ENCODE measurements around the gene LYPD5. TPM values are rescaled to one million over a fixed set of nuclear protein-coding genes. Genes with fewer than 3 reads are reported as not detected.
A peak's percentile ranks its signal among the peaks of the same experiment; 100 is the strongest.

The LYPD5 gene
- total and polyA plus RNA-seq, 2 of the 8 experiments (the other 6 are each of a cell fraction or from before 2014, with no cell fraction given) = 0.74 to 4.3 TPM

DNA sequence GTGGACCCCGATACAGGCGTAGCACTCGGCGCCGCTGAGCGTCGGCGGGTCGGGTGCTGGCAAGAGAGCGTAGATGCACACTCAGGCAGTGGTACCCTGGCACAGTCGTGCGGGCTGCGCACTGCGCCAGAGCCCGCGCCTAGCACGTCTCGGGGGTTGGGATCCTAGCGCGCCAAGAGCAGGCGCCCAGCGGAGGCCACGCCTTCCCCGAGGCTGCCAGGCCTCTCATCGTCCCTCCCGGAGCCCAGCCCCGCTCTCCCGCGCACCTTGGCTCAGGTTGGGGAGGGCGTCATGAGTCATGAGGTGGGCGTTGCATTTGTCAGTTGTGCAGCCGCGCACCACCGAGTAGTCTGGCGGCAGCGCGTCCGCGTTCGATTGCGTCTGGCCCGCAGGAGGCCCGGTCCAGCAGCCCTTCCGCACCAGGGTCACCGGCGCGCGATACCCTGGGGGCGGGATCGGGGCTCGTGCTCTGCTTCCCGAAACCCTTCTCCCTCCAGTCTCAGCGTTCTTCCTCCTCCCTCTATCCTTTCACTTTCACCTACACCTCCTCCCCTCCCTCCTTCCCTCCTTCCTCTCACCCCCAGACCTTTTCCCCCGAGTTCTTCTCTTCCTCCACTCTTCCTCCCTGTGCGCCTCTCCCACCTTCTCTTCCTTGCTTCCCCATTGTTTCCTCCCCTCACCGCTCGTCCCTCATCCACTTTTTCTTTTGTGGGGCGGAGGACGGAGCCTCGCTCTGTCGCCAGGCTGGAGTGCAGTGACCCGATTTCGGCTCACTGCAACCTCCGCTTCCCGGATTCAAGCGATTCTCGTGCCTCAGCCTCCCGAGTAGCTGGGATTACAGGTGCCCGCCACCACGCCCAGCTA is 3.5 kb downstream of the LYPD5 start:
- Histone ChIP-seq H3K79me1 (ENCODE audit: low read depth, low read length) (no peaks in the 10 kb centered on the region), H2AFZ (ENCODE audit: low read length) (peak overlapping the region; percentile 92), H3K23me2 (ENCODE audit: low read depth, low read length) (peaks cover 8% of the 10 kb centered on the region), H3K4ac (replicated peaks; ENCODE audit: insufficient read length, low read depth, low read length) (no peak overlapping the region), H3K27me3 (replicated peaks in 1 of 4; ENCODE audit: control insufficient read depth in 3 of 4, extremely low read depth in 1 of 4, insufficient read depth in 3 of 4, low read length in 3 of 4) (peaks cover 4 to 36% (median 24%) of the 10 kb centered on the region in 4 experiments), H3K9me3 (ENCODE audit: insufficient read depth in 2 of 2, low read depth in 1 of 2, low read length in 1 of 2) (no peaks in the 10 kb centered on the region), H2BK120ac (replicated peaks; ENCODE audit: low read depth, low read length) (no peak overlapping the region), H3K36me3 (ENCODE audit: control insufficient read depth in 2 of 4, insufficient read depth in 4 of 4, low read length in 3 of 4) (no peaks in the 10 kb centered on the region), H3K79me2 (ENCODE audit: control insufficient read depth in 1 of 2, insufficient read depth in 2 of 2, low read length in 2 of 2) (no peaks in the 10 kb centered on the region), H3K56ac (replicated peaks; ENCODE audit: insufficient read length, low read depth, low read length) (no peak overlapping the region), H2BK12ac (ENCODE audit: low read depth, low read length) (peak overlapping the region; percentile 94; the same call in 1 of the 2 replicates), H3K14ac (ENCODE audit: insufficient read length) (no peak overlapping the region), H3K27ac (ENCODE audit: low read depth, low read length) (no peak overlapping the region), H3K9ac (replicated peaks in 1 of 4; ENCODE audit: extremely low read depth in 1 of 4, low read depth in 3 of 4, low read length in 3 of 4) (peak overlapping the region in 1 of 4 experiments; percentile 38; a peak in 3 of 7 replicates), H3K18ac (ENCODE audit: extremely low read depth, low read length) (peak overlapping the region; percentile 83), H2AK5ac (ENCODE audit: low read depth, low read length) (no peak overlapping the region), H4K20me1 (replicated peaks in 1 of 2; ENCODE audit: control insufficient read depth in 1 of 2, insufficient read depth in 2 of 2, low read length in 2 of 2) (peaks cover 0 to 3% of the 10 kb centered on the region in 2 experiments), H3K23ac (ENCODE audit: insufficient read length) (no peak overlapping the region), H2BK20ac (ENCODE audit: low read length) (no peak overlapping the region), H3K4me2 (ENCODE audit: insufficient read depth in 1 of 2, low read depth in 2 of 2, low read length in 2 of 2) (peak overlapping the region; percentile 75 to 98), H2BK5ac (ENCODE audit: low read depth, low read length) (no peak overlapping the region), H4K91ac (replicated peaks; ENCODE audit: insufficient read length, low read length) (peak overlapping the region; percentile 19), H3K4me3 (ENCODE audit: extremely low read depth in 1 of 4, insufficient read depth in 2 of 4, low read depth in 3 of 4, low read length in 4 of 4) (peak overlapping the region; percentile 58 to 69 (median 60)), H4K8ac (ENCODE audit: extremely low read depth, insufficient read depth, low read length) (peak overlapping the region; percentile 35), H3K4me1 (replicated peaks in 1 of 4; ENCODE audit: control insufficient read depth in 3 of 4, insufficient read depth in 4 of 4, low read length in 3 of 4) (peaks cover 0 to 5% (median 3%) of the 10 kb centered on the region in 4 experiments; a peak in 5 of 7 replicates), H2BK15ac (ENCODE audit: low read length) (peak overlapping the region; percentile 81; the same call in 1 of the 2 replicates), H4K5ac (ENCODE audit: insufficient read length, low read depth, low read length) (peak overlapping the region; percentile 13)
- peak in 1 of 2 experiments; percentile 79 for DNase-seq (ENCODE audit: low read depth in 1 of 2, low spot score in 2 of 2)
- CTCF ChIA-PET (ENCODE audit: partially characterized antibody) = interaction anchor here (0.6 to 1.3 kb wide), 6 partner anchors 11 to 152 kb away, joined by 4 to 5 read pairs (median 4); partner anchors contain the start of gene ZNF221
- no peak for FAIRE-seq
- whole genome bisulfite sequencing, 2 experiments (ENCODE audit: extremely low coverage in 1 of 2, insufficient coverage in 1 of 2, insufficient read length in 1 of 2, insufficient replicate concordance in 2 of 2, low coverage in 1 of 2, low lambda C conversion rate in 2 of 2, missing lambda C conversion rate in 1 of 2) = 10% methylated on average over 58 of the region's 70 CpGs; no CpG with 5 or more reads in 1 of the 2 experiments
- POLR2A ChIA-PET (ENCODE audit: partially characterized antibody) = interaction anchor here (0.6 to 1.0 kb wide), 2 partner anchors 42 to 938 kb away, joined by 3 to 4 read pairs; no protein-coding TSS in a partner anchor
- TF ChIP-seq EP300 (IDR thresholded peaks at IDR 0.05; ENCODE audit: borderline replicate concordance in 1 of 2, low read depth in 2 of 2, low read length in 2 of 2) (no peak), YY1 (IDR thresholded peaks at IDR 0.05; ENCODE audit: low read depth, low read length) (no peak), TEAD4 (IDR thresholded peaks at IDR 0.05; ENCODE audit: low read depth, low read length) (no peak), CBX8 (IDR thresholded peaks at IDR 0.05; ENCODE audit: borderline replicate concordance, low read depth, low read length) (no peak), SP2 (IDR thresholded peaks at IDR 0.05; ENCODE audit: low read length) (no peak), SIN3A (conservative IDR thresholded peaks at IDR 0.05 in 1 of 2, IDR thresholded peaks at IDR 0.05 in 1 of 2; ENCODE audit: low read depth in 1 of 2, low read length in 2 of 2) (0 out of 4 replicates have a peak, but pooled peaks have one; percentile 32 to 38), ZNF274 (IDR thresholded peaks at IDR 0.05; ENCODE audit: borderline replicate concordance, extremely low read depth, low read length) (no peak), POLR2AphosphoS5 (IDR thresholded peaks at IDR 0.05; ENCODE audit: low read depth, low read length) (no peak), ASH2L (IDR thresholded peaks at IDR 0.05; ENCODE audit: low read length) (peak; percentile 30)
- TF ChIP-seq, protein P1, sequence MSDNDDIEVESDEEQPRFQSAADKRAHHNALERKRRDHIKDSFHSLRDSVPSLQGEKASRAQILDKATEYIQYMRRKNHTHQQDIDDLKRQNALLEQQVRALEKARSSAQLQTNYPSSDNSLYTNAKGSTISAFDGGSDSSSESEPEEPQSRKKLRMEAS (IDR thresholded peaks at IDR 0.05) = peak; percentile 62
